Right lobe of liver (tissue), 6 donors: ENCODE measurements around the gene SCNN1B. TPM values are rescaled to one million over a fixed set of nuclear protein-coding genes. Genes with fewer than 3 reads are reported as not detected.
"Not testable (repeated sequence)": the region's sequence is repeated elsewhere in the genome, so short reads cannot be mapped to it uniquely, and the experiment has no call there.

Experiments used
- ATAC-seq, 4 donors: fragments of 200-7000 bp; cut with Tn5 transposase; one replicate each; pipeline ENCODE4 v1.9.1; 2020; ENCODE audit warnings: mild to moderate bottlenecking in 4 of 4, moderate library complexity in 4 of 4
- DNase-seq, 3 donors: peaks; one replicate each; pipeline ENCODE4 v3.0.0-alpha.2; 2020
- H3K27ac ChIP-seq, 3 donors: fragments of 200-600 bp; one replicate each; pipeline ENCODE4 v1.8.0; 2022
- H3K27me3 ChIP-seq, 2 donors: fragments of 200-600 bp; one replicate each; pipeline ENCODE4 v1.8.0; 2022
- H3K36me3 ChIP-seq, 4 donors: fragments of 200-600 bp; sonication (generic) in 1 of 4; one replicate each; pipeline versions ENCODE4 v1.5.1 to v1.8.0; 2017 to 2022; ENCODE audit warnings: control low read depth in 1 of 4
- H3K4me1 ChIP-seq, 4 donors: fragments of 200-600 bp; sonication (generic) in 1 of 4; one replicate each; pipeline versions ENCODE4 v1.5.1 to v1.8.0; 2017 to 2022; ENCODE audit warnings: control low read depth in 1 of 4
- H3K4me3 ChIP-seq, 3 donors: fragments of 200-600 bp; one replicate each; pipeline ENCODE4 v1.8.0; 2022
- H3K9me3 ChIP-seq, 4 donors: fragments of 200-600 bp; sonication (generic) in 1 of 4; one replicate each; pipeline versions ENCODE4 v1.5.1 to v1.8.0; 2017 to 2022; ENCODE audit warnings: control low read depth in 1 of 4
- CTCF ChIP-seq, 4 donors: fragments of 200-600 bp in 3 of 4; fragments of 450-650 bp in 1 of 4; IDR thresholded peaks; one replicate each; pipeline versions ENCODE4 v1.5.1 to v1.8.0; 2016 to 2022; ENCODE audit warnings: antibody characterized with exemption in 4 of 4, mild to moderate bottlenecking in 2 of 4
- POLR2A ChIP-seq: fragments of 450-650 bp; IDR thresholded peaks from one replicate; pipeline ENCODE4 v1.6.1; 2017; ENCODE audit warnings: antibody characterized with exemption, mild to moderate bottlenecking
- WGBS: methylation state at CpG from one replicate; pipeline ENCODE4 v1.1.6; 2018; ENCODE audit warnings: low coverage, low lambda C conversion rate; ENCODE audit not compliant: insufficient coverage; ENCODE audit errors: missing lambda C conversion rate; 5-methylcytosine and 5-hydroxymethylcytosine counted together
- intact Hi-C, 2 donors: fragments of 100-400 bp; cut with DNase I; formaldehyde crosslinking; loops; one replicate each; pipeline versions ENCODE4 v1.11.2 to v1.14.1; 2022
- total RNA-seq, 6 experiments: library from RNA; depleted of rRNA in 2 of 6; stranded (reverse); fragments of >200 nt in 2 of 6; fragmentation: NEBNext Ultra II Directional in 3 of 6; extraction: Animal tissue kit (Norgen Biotek cat#: 25700) in 3 of 6; gene quantifications; one replicate each; pipeline versions ENCODE4 v1.1.0 to v1.2.4, GENCODE V29; 2016 to 2023
- donor health status: DM: no; HTN: yes; CAD: no.
- donor health status: DM: no; HTN: no; CAD: no.
- donor health status: DM: no; HTN: no; CAD: no.
- donor health status: DM: no; HTN: yes; CAD: no.
- donor health status: DM: no; HTN: yes; CAD: no.

Gene SCNN1B
- total RNA-seq, 6 experiments from 2014 or later, result 0.12 to 0.13 TPM; not detected in 4

- no peak for TF ChIP-seq CTCF (IDR thresholded peaks at IDR 0.05)
- no peak for TF ChIP-seq POLR2A
- DNase-seq (no peak), ATAC-seq (no peak)
- no peaks in the 10 kb centered on the region for H3K4me1 ChIP-seq
- WGBS, result 89% methylated on average over 12 of the region's 17 CpGs
- H3K36me3 ChIP-seq, result peaks cover 0 to 36% (median 7%) of the 10 kb centered on the region in 4 donors
- no peaks in the 10 kb centered on the region for H3K27me3 ChIP-seq
- H3K27ac ChIP-seq, result no peak overlapping the region
- no peaks in the 10 kb centered on the region for H3K9me3 ChIP-seq
- no peak overlapping the region for H3K4me3 ChIP-seq
- intact Hi-C loops, result no loop called here
These were observed 97.1 kb downstream of the SCNN1B start for GRCh38 chr16:23398987-23399805.

GRCh38 chr16:23400447-23400846 lies 98.3 kb downstream of the SCNN1B start:
- H3K9me3 ChIP-seq, H3K27me3 ChIP-seq, ATAC-seq, H3K4me3 ChIP-seq, intact Hi-C loops, H3K27ac ChIP-seq, DNase-seq, H3K4me1 ChIP-seq: not testable (repeated sequence)
- peaks cover 0 to 48% (median 7%) of the 10 kb centered on the region in 4 donors for H3K36me3 ChIP-seq
- 100% methylated on average over 3 of the region's 7 CpGs for WGBS

DNA sequence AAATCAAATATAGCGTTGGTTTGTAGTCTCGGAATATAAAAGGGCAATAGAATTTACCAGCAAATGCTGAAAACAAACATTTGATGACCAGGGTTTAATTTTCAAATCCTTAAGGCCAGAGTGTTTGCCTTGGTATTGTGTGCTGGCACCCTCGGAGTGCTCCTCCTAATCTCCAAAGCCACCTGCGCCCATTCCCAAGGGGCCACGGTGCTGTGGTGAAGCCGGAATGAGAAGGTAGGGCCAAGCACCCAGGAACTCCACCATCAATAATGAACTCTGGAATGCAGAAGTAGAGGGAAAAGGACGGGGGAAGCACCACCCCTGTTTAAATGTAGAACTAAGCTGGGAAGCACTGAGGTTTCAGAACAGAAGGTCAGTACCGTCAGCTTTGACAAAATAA lies 99.0 kb downstream of the SCNN1B start:
- DNase-seq (no peak), ATAC-seq (no peak)
- Histone ChIP-seq H3K4me1 (no peaks in the 10 kb centered on the region), H3K4me3 (no peak overlapping the region), H3K27ac (no peak overlapping the region), H3K27me3 (no peaks in the 10 kb centered on the region), H3K9me3 (no peaks in the 10 kb centered on the region), H3K36me3 (peaks cover 0 to 55% (median 9%) of the 10 kb centered on the region in 4 donors)
- TF ChIP-seq POLR2A (no peak), CTCF (IDR thresholded peaks at IDR 0.05) (no peak)
- intact Hi-C loops, result no loop called here
- WGBS, result 88% methylated on average over 7 of the region's 8 CpGs

- 100% methylated on average over 2 of the region's 2 CpGs for WGBS
- ATAC-seq (no peak), DNase-seq (no peak)
- Histone ChIP-seq H3K36me3 (peaks cover 0 to 61% (median 8%) of the 10 kb centered on the region in 4 donors), H3K27ac (no peak overlapping the region), H3K9me3 (no peaks in the 10 kb centered on the region), H3K27me3 (no peaks in the 10 kb centered on the region), H3K4me3 (no peak overlapping the region), H3K4me1 (no peaks in the 10 kb centered on the region)
- TF ChIP-seq POLR2A, result no peak
- no peak for TF ChIP-seq CTCF (IDR thresholded peaks at IDR 0.05)
- intact Hi-C loops, result no loop called here
These were observed 100.0 kb downstream of the SCNN1B start for GRCh38 chr16:23402100-23402499.

- intact Hi-C loops, result no loop called here
- H3K9me3 ChIP-seq, result no peaks in the 10 kb centered on the region
- H3K27ac ChIP-seq, result no peak overlapping the region
- H3K36me3 ChIP-seq, result peaks cover 0 to 60% (median 8%) of the 10 kb centered on the region in 4 donors
- 91% methylated on average over 11 of the region's 11 CpGs for WGBS
- H3K4me3 ChIP-seq, result no peak overlapping the region
- H3K4me1 ChIP-seq, result no peaks in the 10 kb centered on the region
- ATAC-seq, result no peak
- no peak for TF ChIP-seq CTCF (IDR thresholded peaks at IDR 0.05)
- no peak for TF ChIP-seq POLR2A
- no peaks in the 10 kb centered on the region for H3K27me3 ChIP-seq
- DNase-seq, result no peak
These were observed 101.4 kb downstream of the SCNN1B start for GRCh38 chr16:23403547-23403946.
